Mesenchymal stem cell (in vitro differentiated cells and primary cell): ENCODE results near the gene CCSER1.
"Not testable (repeated sequence)": the region's sequence is repeated elsewhere in the genome, so short reads cannot be mapped to it uniquely, and the experiment has no call there.

Experiments used
- DNase-seq: peaks from one replicate; pipeline ENCODE4 v3.0.0-alpha.2; 2013
- H2AFZ ChIP-seq: one replicate; pipeline ENCODE4 v1.6.1; 2013; ENCODE audit warnings: low read depth, mild to moderate bottlenecking, control low read depth, inconsistent platforms, low read length, moderate library complexity
- H2AK5ac ChIP-seq: 2 replicates; pipeline ENCODE4 v1.6.1; 2013; ENCODE audit warnings: low read length, moderate library complexity, mild to moderate bottlenecking, inconsistent platforms; ENCODE audit not compliant: severe bottlenecking
- H2BK120ac ChIP-seq: one replicate; pipeline ENCODE4 v1.6.1; 2013; ENCODE audit warnings: low read depth, mild to moderate bottlenecking, inconsistent platforms, low read length, moderate library complexity
- H2BK12ac ChIP-seq, 2 experiments: one replicate each; pipeline ENCODE4 v1.6.1; 2013; ENCODE audit warnings: inconsistent platforms in 2 of 2, low read length in 2 of 2, mild to moderate bottlenecking in 2 of 2, moderate library complexity in 2 of 2, control low read depth in 1 of 2
- H2BK15ac ChIP-seq: one replicate; pipeline ENCODE4 v1.6.1; 2013; ENCODE audit warnings: mild to moderate bottlenecking, low read depth, inconsistent platforms; ENCODE audit not compliant: poor library complexity, severe bottlenecking
- H2BK5ac ChIP-seq: 2 replicates; pipeline ENCODE4 v1.6.1; 2013; ENCODE audit warnings: low read depth, mild to moderate bottlenecking, low read length, control low read depth, inconsistent platforms; ENCODE audit not compliant: poor library complexity, severe bottlenecking
- H3K14ac ChIP-seq, 2 experiments: one replicate each; pipeline ENCODE4 v1.6.1; 2013; ENCODE audit warnings: inconsistent platforms in 2 of 2, low read length in 2 of 2, control low read depth in 1 of 2, mild to moderate bottlenecking in 1 of 2, moderate library complexity in 1 of 2
- H3K18ac ChIP-seq, 2 experiments: one replicate each; pipeline ENCODE4 v1.6.1; 2013; ENCODE audit warnings: inconsistent platforms in 2 of 2, low read length in 2 of 2, control low read depth in 1 of 2, low read depth in 1 of 2, mild to moderate bottlenecking in 1 of 2
- H3K23ac ChIP-seq, 2 experiments: one replicate each; pipeline ENCODE4 v1.6.1; 2013; ENCODE audit warnings: inconsistent platforms in 2 of 2, low read length in 2 of 2, mild to moderate bottlenecking in 2 of 2, moderate library complexity in 2 of 2, control low read depth in 1 of 2
- H3K27ac ChIP-seq: 2 replicates; pipeline ENCODE4 v1.5.1; 2013; ENCODE audit warnings: mild to moderate bottlenecking, moderate library complexity, low read length, control low read depth, inconsistent platforms; ENCODE audit not compliant: poor library complexity, severe bottlenecking
- H3K27me3 ChIP-seq, 2 experiments: 2 replicates each; pipeline versions ENCODE4 v1.6.1 to v1.7.0; 2013; ENCODE audit warnings: low read length in 2 of 2, mild to moderate bottlenecking in 2 of 2, moderate library complexity in 2 of 2, control low read depth in 1 of 2, inconsistent platforms in 1 of 2; ENCODE audit not compliant: control insufficient read depth in 1 of 2, insufficient read depth in 1 of 2
- H3K36me3 ChIP-seq, 2 experiments: 2 replicates each; pipeline versions ENCODE4 v1.6.1 to v1.7.0; 2013; ENCODE audit warnings: low read length in 2 of 2, control low read depth in 1 of 2, inconsistent platforms in 1 of 2, low read depth in 1 of 2, mild to moderate bottlenecking in 1 of 2; ENCODE audit not compliant: insufficient read depth in 2 of 2, control insufficient read depth in 1 of 2
- H3K4ac ChIP-seq, 2 experiments: one replicate each; pipeline ENCODE4 v1.6.1; 2013; ENCODE audit warnings: inconsistent platforms in 2 of 2, low read length in 2 of 2, mild to moderate bottlenecking in 2 of 2, moderate library complexity in 2 of 2, control low read depth in 1 of 2, low read depth in 1 of 2
- H3K4me1 ChIP-seq: 2 replicates; pipeline ENCODE4 v1.6.1; 2013; ENCODE audit warnings: low read depth, low read length, control low read depth; ENCODE audit not compliant: control insufficient read depth, insufficient read depth
- H3K4me2 ChIP-seq: 2 replicates; pipeline ENCODE4 v1.6.1; 2013; ENCODE audit warnings: low read length, mild to moderate bottlenecking, inconsistent platforms; ENCODE audit not compliant: poor library complexity, severe bottlenecking
- H3K4me3 ChIP-seq, 2 experiments: 2 replicates each; pipeline versions ENCODE4 v1.5.1 to v1.7.0; 2013; ENCODE audit warnings: low read length in 2 of 2, mild to moderate bottlenecking in 2 of 2, control low read depth in 1 of 2, low read depth in 1 of 2; ENCODE audit not compliant: insufficient read depth in 1 of 2
- H3K79me1 ChIP-seq: replicated peaks from 2 replicates; pipeline ENCODE4 v1.6.1; 2013; ENCODE audit warnings: mild to moderate bottlenecking, control low read depth, low read length, inconsistent platforms; ENCODE audit not compliant: poor library complexity, severe bottlenecking
- H3K9ac ChIP-seq: 2 replicates; pipeline ENCODE4 v1.7.0; 2013; ENCODE audit warnings: mild to moderate bottlenecking, low read length, moderate library complexity
- H3K9me3 ChIP-seq: 2 replicates; pipeline ENCODE4 v1.7.0; 2013; ENCODE audit warnings: mild to moderate bottlenecking, low read length; ENCODE audit not compliant: control insufficient read depth
- H4K8ac ChIP-seq: one replicate; pipeline ENCODE4 v1.6.1; 2013; ENCODE audit warnings: inconsistent platforms, mild to moderate bottlenecking, low read length, moderate library complexity
- H4K91ac ChIP-seq: one replicate; pipeline ENCODE4 v1.6.1; 2013; ENCODE audit warnings: mild to moderate bottlenecking, low read length, inconsistent platforms
- WGBS: methylation state at CpG from one replicate; pipeline ENCODE4 v1.1.7; 2013; ENCODE audit warnings: mixed read lengths; 5-methylcytosine and 5-hydroxymethylcytosine counted together

CCSER1 gene

DNA sequence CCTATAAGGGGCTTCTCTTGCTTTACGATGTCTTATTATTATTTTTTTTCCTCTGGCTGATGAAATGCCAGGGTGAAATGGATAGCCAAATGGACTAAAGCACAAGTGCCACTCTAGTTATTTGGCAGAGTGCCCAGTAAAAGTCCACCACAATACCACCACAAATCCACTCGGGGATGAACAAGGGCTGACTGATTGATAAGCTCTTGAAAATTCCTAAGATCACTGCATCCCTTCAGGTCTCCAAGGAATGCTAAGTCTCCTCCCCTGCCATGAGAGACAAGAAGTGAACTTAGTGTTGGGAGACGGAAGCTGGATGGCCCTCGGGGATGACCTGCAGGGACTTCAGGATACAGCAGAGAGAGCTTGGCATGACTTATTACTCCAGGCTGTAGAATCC lies 1229.3 kb downstream of the CCSER1 start:
- WGBS = 86% methylated on average over 4 of the region's 4 CpGs
- H4K91ac ChIP-seq = not testable (repeated sequence)

DNA sequence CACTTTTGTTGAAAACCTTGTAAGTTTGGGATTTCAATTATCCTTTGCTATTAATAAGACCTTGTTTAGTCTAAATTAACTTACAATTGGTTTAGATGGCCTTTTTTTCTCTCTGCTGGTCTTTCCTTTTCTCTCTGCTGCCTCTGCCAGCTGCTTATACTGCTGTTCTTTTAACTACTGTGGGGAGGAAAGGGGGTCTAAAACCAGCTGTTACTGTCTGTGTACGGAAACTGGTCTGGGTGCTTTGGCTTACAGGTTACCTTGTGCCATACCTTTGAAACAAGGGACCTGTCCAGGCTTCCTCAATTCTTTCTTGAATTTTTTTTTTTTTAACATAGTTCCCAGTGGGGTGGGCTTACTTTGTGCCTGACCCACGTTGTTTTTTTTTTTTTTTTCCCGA lies 1230.8 kb downstream of the CCSER1 start:
- H3K4me1 ChIP-seq, H2AFZ ChIP-seq, H4K8ac ChIP-seq, H3K4me3 ChIP-seq, H3K4me2 ChIP-seq, H2BK120ac ChIP-seq, H2BK15ac ChIP-seq, H3K27me3 ChIP-seq, H3K18ac ChIP-seq, H4K91ac ChIP-seq, H3K4ac ChIP-seq, H3K9me3 ChIP-seq, H2BK5ac ChIP-seq, H3K14ac ChIP-seq, H3K79me1 ChIP-seq, H3K9ac ChIP-seq, H2BK12ac ChIP-seq, H3K27ac ChIP-seq, DNase-seq, H3K36me3 ChIP-seq, H2AK5ac ChIP-seq, H3K23ac ChIP-seq: not testable (repeated sequence)
- 81% methylated on average over 3 of the region's 3 CpGs for WGBS

More for the DNA sequence above, 1229.3 kb downstream of the CCSER1 start:
- H3K23ac ChIP-seq, H3K14ac ChIP-seq, H2BK15ac ChIP-seq, H3K9me3 ChIP-seq, H3K36me3 ChIP-seq, H3K27me3 ChIP-seq, H2AFZ ChIP-seq, H3K27ac ChIP-seq, H2BK120ac ChIP-seq, H3K18ac ChIP-seq, H3K4me3 ChIP-seq, H3K79me1 ChIP-seq, H2BK5ac ChIP-seq, DNase-seq, H3K9ac ChIP-seq, H3K4ac ChIP-seq, H2AK5ac ChIP-seq, H2BK12ac ChIP-seq, H3K4me2 ChIP-seq, H3K4me1 ChIP-seq, H4K8ac ChIP-seq: not testable (repeated sequence)

DNA sequence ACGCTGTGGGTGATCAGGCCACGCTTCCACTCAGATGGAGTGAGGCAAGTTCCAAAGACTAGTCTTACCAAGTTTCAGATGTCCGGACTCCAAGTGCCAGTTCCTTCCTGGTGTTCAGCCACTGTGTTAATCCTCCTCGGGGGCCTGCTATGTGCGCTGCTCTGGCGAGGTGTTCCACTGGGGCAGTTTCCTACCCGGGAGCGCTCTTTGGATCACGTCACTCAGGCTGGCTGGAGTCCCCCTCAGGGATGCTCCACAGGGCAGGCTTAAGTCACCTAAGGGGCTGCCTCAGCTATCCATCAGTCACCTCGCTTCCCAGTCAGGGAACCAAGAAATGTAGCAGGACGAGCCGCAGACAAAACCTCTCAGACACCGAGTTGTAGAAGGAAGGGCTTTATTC lies 1231.4 kb downstream of the CCSER1 start:
- not testable (repeated sequence) for H3K4me2 ChIP-seq, H3K9me3 ChIP-seq, H4K91ac ChIP-seq, H2AK5ac ChIP-seq, H2BK120ac ChIP-seq, H3K79me1 ChIP-seq, H4K8ac ChIP-seq, H3K27me3 ChIP-seq, H2BK12ac ChIP-seq, H3K36me3 ChIP-seq, H2AFZ ChIP-seq, H2BK15ac ChIP-seq, DNase-seq, H3K23ac ChIP-seq, H3K4me3 ChIP-seq, H3K14ac ChIP-seq, H3K18ac ChIP-seq, H3K4me1 ChIP-seq, H3K9ac ChIP-seq, H3K4ac ChIP-seq
- peak overlapping the region; percentile 13 for H3K27ac ChIP-seq
- WGBS = 83% methylated on average over 13 of the region's 13 CpGs
- peak overlapping the region; percentile 33 for H2BK5ac ChIP-seq

DNA sequence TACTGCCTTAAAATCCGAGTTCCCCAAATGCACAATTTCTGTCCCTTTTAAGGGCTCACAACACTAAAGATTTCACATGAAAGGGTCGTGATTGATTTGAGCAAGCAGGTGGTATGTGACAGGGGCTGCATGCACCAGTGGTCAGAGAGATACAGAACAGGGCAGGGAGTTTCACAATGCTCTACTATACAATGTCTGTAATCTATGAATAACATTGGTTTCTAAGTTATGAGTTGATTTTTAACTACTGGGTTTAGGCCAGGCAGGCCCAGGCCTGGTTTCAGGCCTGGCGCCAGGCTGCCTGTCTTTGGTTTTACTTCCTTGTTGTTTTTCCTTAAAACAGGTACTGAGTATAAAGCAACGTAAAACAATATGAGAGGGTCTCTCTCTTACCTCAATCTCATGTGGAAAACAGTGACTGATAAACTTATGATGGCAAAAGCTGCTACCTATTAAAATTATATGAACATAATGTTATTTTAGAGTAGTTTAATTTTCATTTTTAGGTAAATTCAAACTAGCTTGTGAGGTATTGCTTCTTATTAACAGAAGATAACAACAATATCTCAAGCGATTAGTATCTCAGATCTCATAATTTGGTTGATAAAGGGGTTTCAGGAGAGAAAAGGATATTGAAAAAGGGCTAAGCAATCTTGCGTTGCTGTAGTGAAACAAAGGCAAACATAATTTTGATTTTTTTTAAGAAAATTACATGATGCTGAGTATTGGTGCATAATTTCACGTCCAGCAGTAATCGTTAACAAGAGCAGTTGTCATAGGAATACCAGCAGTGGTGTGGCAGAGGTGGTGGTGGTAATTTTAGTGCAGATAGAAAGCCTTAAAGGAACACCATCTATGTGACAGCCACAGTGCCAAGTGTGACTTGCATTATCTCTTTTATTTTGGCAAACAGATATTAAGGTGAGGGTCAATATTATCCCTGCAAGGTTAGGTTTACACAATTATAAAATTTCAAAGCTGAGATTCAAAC lies 1232.1 kb downstream of the CCSER1 start:
- Histone ChIP-seq H4K8ac (no peak overlapping the region), H3K27me3 (no peaks in the 10 kb centered on the region), H3K4me1 (peaks cover 3% of the 10 kb centered on the region), H2AK5ac (no peak overlapping the region), H3K4me3 (no peak overlapping the region), H3K18ac (no peak overlapping the region), H2BK15ac (no peak overlapping the region), H2BK5ac (no peak overlapping the region), H3K27ac (peak overlapping the region; percentile 14), H3K14ac (no peak overlapping the region), H3K9ac (no peak overlapping the region), H3K4me2 (no peak overlapping the region), H3K9me3 (peaks cover 6% of the 10 kb centered on the region), H3K23ac (no peak overlapping the region), H2BK120ac (no peak overlapping the region), H3K79me1 (no peaks in the 10 kb centered on the region), H3K4ac (no peak overlapping the region), H2AFZ (no peak overlapping the region), H3K36me3 (no peaks in the 10 kb centered on the region), H2BK12ac (no peak overlapping the region), H4K91ac (no peak overlapping the region)
- no peak for DNase-seq
- 73% methylated on average over 5 of the region's 8 CpGs for WGBS
